NT2/D1 (cell line): ENCODE results near the gene UNK.

Source experiments
- SUZ12 ChIP-seq: IDR thresholded peaks from 2 replicates; pipeline ENCODE4 v1.6.1; 2011; ENCODE audit not compliant: insufficient read length, insufficient read depth; ENCODE audit errors: extremely low read depth
- YY1 ChIP-seq: IDR thresholded peaks from 2 replicates; pipeline ENCODE4 v1.6.1; 2011; ENCODE audit not compliant: insufficient read length, insufficient read depth
- ZNF274 ChIP-seq: IDR thresholded peaks from 2 replicates; pipeline ENCODE4 v1.6.1; 2011; ENCODE audit warnings: mild to moderate bottlenecking, low read depth, low read length

DNA sequence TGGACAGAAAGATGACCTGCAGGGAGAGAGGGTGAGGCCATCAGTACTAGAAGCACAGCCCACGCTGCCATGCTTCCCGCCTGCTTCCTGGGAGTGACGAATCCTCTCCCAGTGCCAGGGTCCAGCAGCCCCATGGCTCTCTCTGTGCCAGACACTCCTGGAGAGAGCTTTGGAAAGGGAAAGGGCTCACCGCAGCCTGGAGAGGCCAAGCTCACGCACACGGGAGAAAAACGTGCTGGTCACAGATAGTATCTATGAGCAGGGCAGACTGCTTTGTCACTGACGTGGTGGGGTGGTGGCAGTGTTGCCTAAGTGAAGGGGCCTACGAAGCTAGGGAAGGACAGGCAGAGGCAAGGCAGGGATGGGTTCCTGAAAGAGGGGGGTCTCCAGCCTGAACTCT, 65.1 kb downstream of the UNK start:
- TF ChIP-seq ZNF274 (no peak), YY1 (no peak), SUZ12 (no peak)
